M059J (cell line): ENCODE data around the gene PLEKHO1. TPM values are rescaled to one million over a fixed set of nuclear protein-coding genes. Genes with fewer than 3 reads are reported as not detected.
A peak's percentile ranks its signal among the peaks of the same experiment; 100 is the strongest.
"Not testable (repeated sequence)": the region's sequence is repeated elsewhere in the genome, so short reads cannot be mapped to it uniquely, and the experiment has no call there.

ENCODE experiments used
- DNase-seq: peaks from one replicate; pipeline ENCODE4 v3.0.0-alpha.2; 2012; ENCODE audit warnings: low read depth
- total RNA-seq: library from RNA; depleted of rRNA; stranded (reverse); fragments of >200 nt; shearing (Covaris generic); gene quantifications from 2 replicates; pipeline ENCODE4 v1.2.3, GENCODE V29; 2014; rRNA removed

Gene PLEKHO1
- total RNA-seq, 1 experiment from 2014 or later, result 46.8 TPM

GRCh38 chr1:150173141-150173585 is 23.4 kb downstream of the PLEKHO1 start:
- peak; percentile 25 for DNase-seq

DNA sequence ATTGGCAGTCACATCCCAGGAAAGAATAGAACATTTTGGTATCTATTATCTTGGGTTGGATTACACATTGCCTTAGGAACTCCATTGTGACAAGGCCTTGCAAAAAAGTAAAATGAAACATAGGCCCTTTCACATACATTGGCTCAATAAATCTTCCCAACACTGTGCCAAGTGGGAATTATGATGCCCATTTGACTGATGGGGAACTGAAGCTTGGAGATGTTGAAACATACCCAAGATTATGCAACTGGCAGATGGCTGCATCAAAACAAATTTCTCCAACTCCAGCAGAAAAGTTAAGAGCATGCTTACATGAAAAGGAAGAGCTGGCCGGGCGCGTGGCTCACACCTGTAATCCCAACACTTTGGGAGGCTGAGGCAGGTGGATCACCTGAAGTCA is 26.9 kb downstream of the PLEKHO1 start:
- DNase-seq, result no peak

DNA sequence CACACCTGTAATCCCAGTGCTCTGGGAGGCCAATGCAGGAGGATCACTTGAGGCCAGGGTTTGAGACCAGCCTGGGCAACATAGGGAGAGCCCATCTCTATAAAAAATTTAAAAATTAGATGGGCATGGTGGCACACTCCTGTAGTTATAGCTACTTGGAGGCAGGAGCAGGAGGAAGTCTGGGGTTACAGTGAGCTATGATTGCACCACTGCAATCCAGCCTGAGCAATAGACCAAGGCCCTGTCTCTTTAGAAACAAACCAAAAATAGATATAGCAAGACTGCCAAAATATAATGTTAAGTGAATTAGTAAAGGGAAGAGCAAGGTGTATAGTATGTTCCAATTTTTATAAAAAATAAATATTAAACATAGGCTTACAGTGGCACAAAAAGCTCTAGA is 28.8 kb downstream of the PLEKHO1 start:
- no peak for DNase-seq

DNA sequence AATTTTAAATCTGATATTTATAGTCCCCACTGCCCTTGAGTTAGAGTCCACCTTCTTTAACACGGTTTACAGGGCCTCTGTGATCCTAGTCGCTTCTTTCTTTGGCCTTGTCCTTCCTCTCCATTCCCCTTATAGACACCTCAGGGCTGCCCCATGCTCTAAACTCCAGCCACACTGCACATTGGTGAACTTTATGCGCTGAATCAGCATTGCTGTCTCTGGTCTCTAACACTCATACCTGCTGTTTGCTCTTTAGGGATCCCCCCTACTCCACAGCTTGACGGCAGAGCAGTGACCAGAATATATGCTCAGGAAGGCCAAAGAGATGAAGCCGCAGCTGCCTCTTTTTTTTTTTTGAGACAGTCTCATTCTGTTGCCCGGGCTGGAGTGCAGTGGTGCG is 30.2 kb downstream of the PLEKHO1 start:
- DNase-seq, result no peak

- DNase-seq, result no peak
Measured at GRCh38 chr1:150180474-150180873, 30.8 kb downstream of the PLEKHO1 start.

DNA sequence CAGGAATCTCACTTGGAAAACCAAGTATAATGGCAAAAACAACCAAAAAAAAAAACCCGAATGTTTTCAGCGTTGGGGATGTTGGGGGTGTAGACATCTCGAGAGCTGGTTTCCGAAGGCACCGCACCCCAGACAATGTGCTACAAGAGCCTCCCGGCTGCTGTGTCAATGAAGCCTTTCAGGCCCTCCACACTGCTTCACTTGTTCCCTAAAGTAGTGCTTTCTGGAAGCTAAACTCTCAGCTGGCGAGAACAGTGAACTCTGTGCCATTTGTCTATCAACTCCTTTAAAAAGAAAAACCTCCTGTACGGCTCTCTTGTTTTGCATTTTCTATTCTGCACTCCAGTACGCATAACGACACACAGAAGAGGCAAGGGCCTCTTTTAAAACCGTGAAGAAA is 32.5 kb downstream of the PLEKHO1 start:
- no peak for DNase-seq

DNA sequence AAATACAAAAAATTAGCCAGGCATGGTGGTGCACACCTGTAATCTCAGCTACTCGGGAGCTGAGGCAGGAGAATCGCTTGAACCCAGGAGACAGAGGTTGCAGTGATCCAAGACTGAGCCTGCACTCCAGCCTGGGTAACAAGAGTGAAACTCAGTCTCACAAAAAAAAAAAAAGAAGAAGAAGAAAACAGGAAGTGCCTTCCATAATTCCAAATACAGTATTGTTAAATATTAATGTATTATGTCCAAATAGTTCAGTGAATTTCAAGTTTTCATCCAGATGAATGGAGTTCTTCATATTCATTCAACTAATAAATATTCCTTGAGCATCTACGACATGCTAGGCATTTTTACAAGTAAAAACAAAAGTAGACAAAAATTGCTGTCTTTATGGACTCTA is 33.3 kb downstream of the PLEKHO1 start:
- no peak for DNase-seq

DNA sequence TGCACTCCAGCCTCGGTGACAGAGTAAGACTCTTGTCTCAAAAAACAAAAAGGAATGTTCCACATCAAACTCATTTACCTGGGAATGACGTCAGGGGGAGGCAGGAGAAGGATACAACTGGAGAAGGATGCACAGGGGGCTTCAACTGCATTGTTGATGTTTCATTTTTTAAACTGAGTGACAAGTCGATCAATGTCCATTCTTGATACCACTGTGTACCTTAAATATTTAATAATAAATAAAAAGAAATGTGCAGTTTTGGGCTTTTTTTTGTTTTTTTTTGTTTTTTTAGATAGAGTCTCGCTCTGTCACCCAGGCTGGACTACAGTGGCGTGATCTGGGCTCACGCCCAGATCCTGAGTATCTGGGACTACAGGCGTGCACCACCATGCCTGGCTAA is 35.8 kb downstream of the PLEKHO1 start:
- DNase-seq, result no peak

- peak; percentile 32 for DNase-seq
Measured at GRCh38 chr1:150186438-150186788, 36.7 kb downstream of the PLEKHO1 start.

DNA sequence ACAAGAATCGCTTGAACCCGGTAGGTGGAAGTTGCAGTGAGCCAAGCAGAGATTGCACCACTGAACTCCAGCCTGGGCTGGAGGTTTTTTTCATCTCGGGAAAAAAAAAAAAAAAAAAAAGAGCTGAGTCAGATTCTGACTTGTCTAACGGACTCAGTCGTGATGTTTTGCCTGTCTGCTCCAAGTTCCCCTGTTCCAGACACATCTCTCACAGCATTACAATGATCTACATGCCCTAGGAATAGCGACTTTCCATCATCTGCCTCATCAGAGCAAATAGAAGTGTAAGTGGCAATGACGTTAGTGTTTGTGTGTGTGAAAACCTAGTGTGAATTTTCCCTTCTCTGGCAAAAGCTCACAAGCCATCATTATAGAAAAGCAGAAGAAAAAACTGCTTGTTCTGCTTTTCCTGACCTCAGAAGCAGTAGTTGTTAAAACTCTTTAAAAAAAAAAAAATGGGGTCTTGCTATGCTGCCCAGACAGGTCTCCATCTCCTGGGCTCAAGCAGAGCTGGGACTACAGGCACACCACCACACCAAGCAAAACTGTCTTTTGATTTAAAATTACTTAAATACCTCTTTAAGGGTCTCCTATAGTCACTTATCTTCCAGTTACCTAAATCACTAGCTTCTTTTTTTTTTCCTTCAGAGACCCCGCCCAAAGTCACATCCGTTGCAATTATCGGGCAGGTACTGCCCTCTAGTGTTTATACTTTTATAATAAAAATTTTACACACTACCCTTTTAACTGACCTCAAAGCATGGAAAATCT is 37.3 kb downstream of the PLEKHO1 start:
- peak; percentile 81 for DNase-seq

DNA sequence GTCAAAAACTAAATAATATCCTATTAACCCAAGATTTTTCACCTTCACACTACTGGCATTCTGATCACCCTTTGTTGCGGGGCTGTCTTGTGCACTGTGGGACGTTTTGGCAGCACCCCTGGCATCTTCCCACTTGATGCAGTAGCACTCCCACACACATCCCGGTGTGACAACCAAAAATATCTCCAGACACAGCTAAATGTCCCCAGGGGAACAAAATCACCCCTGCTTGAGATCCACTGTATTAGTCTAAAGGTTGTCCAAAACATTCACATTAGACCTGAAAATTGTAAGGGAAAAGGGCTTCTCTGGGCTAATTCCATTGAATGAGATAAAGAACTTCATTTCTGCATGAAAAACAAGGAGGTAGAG is 37.8 kb downstream of the PLEKHO1 start:
- no peak for DNase-seq

DNA sequence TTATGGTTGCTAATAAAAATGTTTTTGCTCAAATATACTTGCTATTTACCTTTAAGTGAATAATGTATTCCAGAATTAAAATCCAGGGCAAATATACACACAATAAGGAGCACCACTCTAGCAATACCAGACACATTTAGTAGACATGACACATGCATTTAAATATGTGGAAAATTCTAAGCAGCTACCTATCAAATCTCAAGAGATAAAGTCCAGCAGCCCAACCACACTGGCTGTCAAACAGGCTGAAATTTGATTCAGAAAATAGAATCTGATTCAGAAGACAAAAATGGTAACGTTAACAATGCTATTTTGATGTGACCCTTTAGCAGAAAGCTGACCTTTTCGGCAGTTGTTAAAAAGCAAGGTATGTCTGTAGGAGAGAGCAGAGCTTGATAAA is 42.3 kb downstream of the PLEKHO1 start:
- DNase-seq, result peak; percentile 91

DNA sequence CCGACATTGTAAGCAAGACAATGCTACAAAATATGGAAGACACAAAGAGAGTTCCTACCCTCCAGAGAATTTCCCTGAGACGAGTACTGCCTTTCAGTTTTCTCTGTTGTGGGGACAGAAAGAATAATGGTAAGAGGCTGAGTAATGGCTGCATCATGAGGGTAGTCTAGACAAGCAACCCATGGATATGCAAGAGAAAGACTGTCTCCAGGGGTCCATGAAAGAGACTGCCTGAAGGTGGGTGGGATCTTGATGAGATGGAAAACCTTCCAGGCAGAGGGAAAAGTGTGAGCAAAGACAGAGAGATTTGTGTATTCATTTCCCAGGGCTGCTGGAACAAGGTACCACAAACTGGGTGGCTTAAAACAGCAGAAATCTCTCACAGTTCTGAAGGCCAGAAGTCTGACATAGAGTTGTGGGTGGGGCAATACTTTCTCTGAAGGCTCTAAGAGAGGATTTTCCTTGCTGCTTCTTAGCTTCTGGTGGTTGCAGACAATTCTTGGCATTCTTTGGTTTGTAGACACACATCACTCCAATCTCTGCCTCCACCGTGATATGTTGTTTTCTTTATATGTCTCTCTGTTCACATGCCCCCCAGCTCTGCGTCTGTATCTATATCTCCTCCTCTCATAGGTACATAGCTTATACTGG is 44.8 kb downstream of the PLEKHO1 start:
- DNase-seq, result peak; percentile 74

DNA sequence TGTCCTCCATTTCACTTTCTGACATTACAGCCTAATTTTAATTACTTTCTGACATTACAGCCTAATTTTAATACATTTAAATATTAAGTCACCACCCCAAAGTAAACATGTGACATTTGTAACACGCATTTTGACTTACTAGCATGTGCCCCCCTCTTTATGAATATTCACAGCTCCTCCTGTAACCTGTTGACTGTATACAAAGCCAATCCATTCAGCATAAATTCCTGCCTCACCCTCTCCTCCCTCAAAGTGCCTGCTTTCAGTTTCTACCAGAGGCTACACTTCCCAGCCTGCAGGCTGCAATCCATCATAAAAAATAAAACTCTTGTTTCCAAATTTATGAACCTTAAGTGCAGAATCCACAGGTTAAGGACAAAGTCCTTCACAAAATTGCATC is 46.7 kb downstream of the PLEKHO1 start:
- no peak for DNase-seq

- DNase-seq, result no peak
Measured at GRCh38 chr1:150207281-150207971, 57.7 kb downstream of the PLEKHO1 start.

DNA sequence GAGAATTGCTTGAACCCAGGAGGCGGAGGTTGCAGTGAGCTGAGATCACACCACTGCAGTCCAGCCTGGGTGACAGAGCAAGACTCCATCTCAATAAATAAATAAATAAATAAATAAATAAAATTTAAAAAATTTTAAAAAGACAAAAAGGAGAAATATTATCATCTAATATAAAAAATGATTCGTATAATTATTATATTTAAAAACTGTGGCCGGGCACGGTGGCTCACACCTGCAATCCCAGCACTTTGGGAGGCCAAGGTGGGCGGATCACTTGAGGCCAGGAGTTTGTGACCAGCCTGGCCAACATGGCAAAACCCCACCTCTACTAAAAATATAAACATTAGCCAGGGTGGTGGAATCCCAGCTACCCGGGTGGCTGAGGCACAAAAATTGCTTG is 58.7 kb downstream of the PLEKHO1 start:
- not testable (repeated sequence) for DNase-seq

Other genes with a start within 250 kb of the PLEKHO1 start
- 13.1 and 20.5 TPM in 2 replicates for gene SV2A, start 232.1 kb upstream of the PLEKHO1 start, total RNA-seq
- gene SF3B4, start 222.1 kb upstream of the PLEKHO1 start, total RNA-seq, result 37.3 and 54.2 TPM in 2 replicates
- gene MTMR11, start 213.0 kb upstream of the PLEKHO1 start, total RNA-seq, result 6.1 and 8.3 TPM in 2 replicates
- 8.2 and 17.1 TPM in 2 replicates for gene OTUD7B, start 139.2 kb upstream of the PLEKHO1 start, total RNA-seq
- gene VPS45, start 82.1 kb upstream of the PLEKHO1 start, total RNA-seq, result 57.5 and 78.3 TPM in 2 replicates
- gene ANP32E, start 86.2 kb downstream of the PLEKHO1 start, total RNA-seq, result 50.2 and 64.4 TPM in 2 replicates
- not detected in 2 replicates for gene CA14, start 107.9 kb downstream of the PLEKHO1 start, total RNA-seq
- gene APH1A, start 119.1 kb downstream of the PLEKHO1 start, total RNA-seq, result 153 and 163 TPM in 2 replicates
- gene C1orf54, start 122.9 kb downstream of the PLEKHO1 start, total RNA-seq, result 1.0 and 4.3 TPM in 2 replicates
- 11.4 and 22.2 TPM in 2 replicates for gene CIART, start 132.6 kb downstream of the PLEKHO1 start, total RNA-seq
- gene MRPS21, start 143.9 kb downstream of the PLEKHO1 start, total RNA-seq, result 42.4 and 49.3 TPM in 2 replicates
- 43.2 and 58.5 TPM in 2 replicates for gene PRPF3, start 171.6 kb downstream of the PLEKHO1 start, total RNA-seq
- gene RPRD2, start 214.2 kb downstream of the PLEKHO1 start, total RNA-seq, result 11.9 and 20.3 TPM in 2 replicates